Muscle of back (tissue), 11 donors: ENCODE measurements around the gene GOLGA8M. TPM values are rescaled to one million over a fixed set of nuclear protein-coding genes. Genes with fewer than 3 reads are reported as not detected.
"Not testable (repeated sequence)": the region's sequence is repeated elsewhere in the genome, so short reads cannot be mapped to it uniquely, and the experiment has no call there.

Source experiments
- DNase-seq, 3 donors: peaks; one replicate each; pipeline versions ENCODE4 v3.0.0 to v3.0.0-alpha.2; 2013
- polyA plus RNA-seq, 10 donors: library from polyadenylated mRNA; unstranded; fragments of 120-200 nt; gene quantifications; one replicate each; pipeline ENCODE4 v1.2.1, GENCODE V29; 2013; ENCODE audit not compliant: insufficient read length in 10 of 10

The GOLGA8M gene
- polyA plus RNA-seq, 10 donors: 0.60 to 2.6 (median 1.1) TPM

DNA sequence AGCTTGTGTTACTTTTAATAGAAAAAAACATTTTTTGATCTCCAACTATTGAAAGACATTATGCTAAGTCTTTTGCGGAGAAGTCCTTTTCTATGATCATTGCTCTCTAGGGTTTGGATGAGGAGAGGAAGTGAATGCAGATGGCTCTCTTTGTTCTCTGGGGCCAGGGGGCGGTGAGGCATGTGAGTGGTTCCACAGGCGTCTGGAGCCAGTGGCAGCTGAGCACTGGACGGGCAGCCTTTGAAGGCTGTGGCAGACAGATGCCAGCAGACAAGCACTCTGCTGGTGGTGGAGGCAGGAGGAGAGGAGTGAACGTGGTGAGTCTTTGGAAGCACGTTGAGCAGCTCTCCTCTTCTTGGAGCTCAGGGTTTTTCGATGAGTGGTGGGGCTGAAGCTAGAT lies 51.5 kb downstream of the GOLGA8M start:
- DNase-seq: not testable (repeated sequence)

DNA sequence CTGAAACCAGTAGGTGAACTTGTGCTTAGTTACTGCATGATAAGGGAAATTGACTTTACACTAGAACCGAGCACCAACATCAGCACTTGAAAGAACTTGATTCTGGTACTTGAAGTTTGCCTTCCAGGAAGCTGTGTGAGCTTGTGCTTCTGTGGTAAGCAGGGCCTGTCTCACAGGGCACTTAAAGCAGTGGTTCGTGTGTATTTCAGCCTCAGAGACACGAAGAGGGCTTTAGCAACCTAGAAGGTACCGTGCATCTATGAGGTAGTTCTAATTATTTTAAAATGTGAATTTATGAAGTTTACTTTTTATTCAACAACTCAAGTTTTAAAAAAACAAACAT lies 56.2 kb downstream of the GOLGA8M start:
- not testable (repeated sequence) for DNase-seq

DNA sequence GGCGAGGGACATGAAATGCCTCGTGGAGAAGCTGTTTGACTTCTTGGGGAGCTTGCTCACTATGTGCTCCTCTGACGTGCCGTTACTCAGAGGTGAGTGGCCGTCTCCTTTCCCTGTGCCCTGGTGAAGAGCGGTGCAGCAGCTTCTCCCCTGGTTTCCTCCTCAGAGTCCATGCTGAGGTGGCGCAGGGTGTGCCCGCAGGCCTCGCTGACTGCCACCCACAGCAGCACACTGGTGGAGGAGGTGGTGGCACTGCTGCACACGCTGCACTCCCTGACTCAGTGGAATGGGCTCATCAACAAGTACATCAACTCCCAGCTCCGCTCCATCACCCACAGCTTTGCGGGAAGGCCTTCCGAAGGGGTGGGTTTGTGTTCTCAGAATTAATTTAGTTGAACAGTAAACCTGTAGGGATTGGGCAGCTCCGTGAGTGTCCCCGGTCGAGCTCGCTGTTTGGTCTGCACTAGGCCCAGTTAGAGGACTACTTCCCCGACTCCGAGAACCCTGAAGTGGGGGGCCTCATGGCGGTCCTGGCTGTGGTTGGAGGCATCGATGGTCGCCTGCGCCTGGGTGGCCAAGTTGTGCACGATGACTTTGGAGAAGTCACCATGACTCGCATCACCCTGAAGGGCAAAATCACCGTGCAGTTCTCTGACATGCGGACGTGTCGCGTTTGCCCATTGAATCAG lies 56.7 kb downstream of the GOLGA8M start:
- DNase-seq: not testable (repeated sequence)

DNA sequence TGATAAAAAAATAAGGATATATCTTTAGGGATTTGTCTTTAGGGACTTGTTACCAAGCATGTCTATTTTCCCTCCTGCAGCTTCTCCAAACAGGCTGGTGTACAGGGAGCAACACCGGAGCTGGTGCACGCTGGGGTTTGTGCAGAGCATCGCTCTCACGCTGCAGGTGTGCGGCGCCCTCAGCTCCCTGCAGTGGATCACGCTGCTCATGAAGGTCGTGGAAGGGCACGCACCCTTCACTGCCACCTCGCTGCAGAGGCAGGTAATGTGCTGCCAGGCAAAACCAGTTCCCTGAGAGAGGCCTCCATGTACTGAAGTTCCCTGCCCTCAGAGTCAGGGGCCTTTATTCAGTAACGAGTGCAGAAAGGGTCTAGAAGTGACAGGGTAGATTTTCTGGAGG lies 58.0 kb downstream of the GOLGA8M start:
- not testable (repeated sequence) for DNase-seq

DNA sequence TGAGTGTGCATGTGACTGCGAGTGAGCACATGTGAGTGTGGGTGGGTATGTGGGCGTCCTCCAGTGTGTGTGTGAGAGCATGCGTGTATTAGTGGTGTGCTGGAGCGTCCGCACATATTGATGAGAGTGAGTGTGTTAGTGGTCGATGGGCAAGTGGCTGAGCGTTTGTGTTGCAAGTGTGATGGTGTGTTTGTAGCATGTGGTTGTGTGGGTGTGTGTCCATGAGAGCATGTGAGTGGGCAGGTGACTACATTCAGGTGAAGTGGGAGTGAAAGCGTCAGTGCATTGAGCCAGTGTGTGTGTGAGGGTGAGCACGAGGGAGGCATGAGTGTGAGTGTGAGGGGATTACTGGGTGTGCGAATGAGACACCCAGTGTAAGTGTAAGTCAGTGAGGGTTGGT lies 59.7 kb downstream of the GOLGA8M start:
- DNase-seq: not testable (repeated sequence)

Other genes starting within 250 kb of the GOLGA8M start
- under 1 TPM in 6 of 10 donors, not detected in 4; 0.03 to 0.28 (median 0.05) TPM for gene GOLGA8G, start 179.4 kb downstream of the GOLGA8M start, polyA plus RNA-seq
- gene GOLGA6L25, start 158.9 kb downstream of the GOLGA8M start, polyA plus RNA-seq: not detected
- gene GOLGA6L7, start 136.2 kb upstream of the GOLGA8M start, polyA plus RNA-seq: under 1 TPM in 5 of 10 donors, not detected in 5; 0.08 to 0.56 (median 0.31) TPM
- gene APBA2, start 173.6 kb upstream of the GOLGA8M start, polyA plus RNA-seq: 10 to 100 TPM in 1 of 10 donors, 1 to 10 TPM in 9; 3.1 to 12.7 (median 4.7) TPM